HCT116 (cell line): ENCODE measurements around the gene CRTC1.

ENCODE experiments used
- ZFX ChIP-seq: fragments of 450-650 bp; IDR thresholded peaks from 2 replicates; pipeline ENCODE4 v1.6.1; 2017
- TF ChIP-seq, protein P1 (sequence below), 3 experiments: fragments of 200-600 bp in 1 of 3; sonication (generic) in 1 of 3; IDR thresholded peaks in 2 of 3; conservative IDR thresholded peaks in 1 of 3; 2 replicates each; pipeline ENCODE4 v1.5.1; 2012 to 2017; ENCODE audit warnings: low read depth in 2 of 3, low read length in 2 of 3, antibody characterized with exemption in 1 of 3, borderline replicate concordance in 1 of 3, control low read depth in 1 of 3, mild to moderate bottlenecking in 1 of 3, mixed read lengths in 1 of 3, mixed run types in 1 of 3, moderate library complexity in 1 of 3; ENCODE audit not compliant: insufficient read depth in 1 of 3

- TF ChIP-seq ZFX = no peak
- TF ChIP-seq, protein P1, sequence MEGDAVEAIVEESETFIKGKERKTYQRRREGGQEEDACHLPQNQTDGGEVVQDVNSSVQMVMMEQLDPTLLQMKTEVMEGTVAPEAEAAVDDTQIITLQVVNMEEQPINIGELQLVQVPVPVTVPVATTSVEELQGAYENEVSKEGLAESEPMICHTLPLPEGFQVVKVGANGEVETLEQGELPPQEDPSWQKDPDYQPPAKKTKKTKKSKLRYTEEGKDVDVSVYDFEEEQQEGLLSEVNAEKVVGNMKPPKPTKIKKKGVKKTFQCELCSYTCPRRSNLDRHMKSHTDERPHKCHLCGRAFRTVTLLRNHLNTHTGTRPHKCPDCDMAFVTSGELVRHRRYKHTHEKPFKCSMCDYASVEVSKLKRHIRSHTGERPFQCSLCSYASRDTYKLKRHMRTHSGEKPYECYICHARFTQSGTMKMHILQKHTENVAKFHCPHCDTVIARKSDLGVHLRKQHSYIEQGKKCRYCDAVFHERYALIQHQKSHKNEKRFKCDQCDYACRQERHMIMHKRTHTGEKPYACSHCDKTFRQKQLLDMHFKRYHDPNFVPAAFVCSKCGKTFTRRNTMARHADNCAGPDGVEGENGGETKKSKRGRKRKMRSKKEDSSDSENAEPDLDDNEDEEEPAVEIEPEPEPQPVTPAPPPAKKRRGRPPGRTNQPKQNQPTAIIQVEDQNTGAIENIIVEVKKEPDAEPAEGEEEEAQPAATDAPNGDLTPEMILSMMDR (IDR thresholded peaks at IDR 0.05 in 2 of 3, conservative IDR thresholded peaks at IDR 0.05 in 1 of 3; ENCODE audit: borderline replicate concordance in 1 of 3, insufficient read depth in 1 of 3, low read depth in 2 of 3, low read length in 2 of 3) = no peak
Observed at GRCh38 chr19:18774107-18774506, 90.6 kb downstream of the CRTC1 start.
